GM12878 (cell line): ENCODE data around the gene GPRC5C. TPM values are rescaled to one million over a fixed set of nuclear protein-coding genes. Genes with fewer than 3 reads are reported as not detected.

ENCODE experiments used
- ATAC-seq: fragments of 200-7000 bp; cut with Tn5 transposase; 3 replicates; pipeline ENCODE4 v1.9.1; 2020; ENCODE audit warnings: mild to moderate bottlenecking, moderate library complexity
- BruUV-seq: library from RNA; stranded (reverse); fragments of 400-500 nt; replicated peaks from 2 replicates; lab custom pipeline; 2021; lab: Mats Ljungman, UMichigan
- CTCF ChIA-PET: fragments of 300-600 bp; sonication (Branson Sonifier 250); formaldehyde crosslinking; extraction: SDS; loops from one replicate; lab custom pipeline; 2021; ENCODE audit warnings: inconsistent platforms; lab: Yijun Ruan, JAX
- POLR2A ChIA-PET: fragments of 350-600 bp; formaldehyde crosslinking; extraction: SDS; loops from one replicate; lab custom pipeline; 2021; ENCODE audit warnings: inconsistent platforms; lab: Charles Lee
- RAD21 ChIA-PET: fragments of 300-600 bp; sonication (Branson Sonifier 250); formaldehyde crosslinking; loops from one replicate; lab custom pipeline; 2023; ENCODE audit warnings: antibody characterized with exemption; ENCODE audit not compliant: unreplicated experiment; lab: Charles Lee
- SMC1A ChIA-PET: fragments of 300-600 bp; sonication (Branson Sonifier 250); formaldehyde crosslinking; loops from one replicate; lab custom pipeline; 2023; ENCODE audit not compliant: unreplicated experiment, uncharacterized antibody; lab: Charles Lee
- DNase-seq: peaks from one replicate; pipeline ENCODE4 v3.0.0-alpha.2; 2011; ENCODE audit warnings: low read depth, low spot score
- FAIRE-seq: peaks from 3 replicates; lab custom pipeline; 2011; peaks lifted over from hg19 to GRCh38; lab: Jason Lieb, UNC
- H2AFZ ChIP-seq: 2 replicates; pipeline ENCODE4 v1.6.0; 2011; ENCODE audit warnings: low read depth, low read length, control low read depth; ENCODE audit not compliant: control insufficient read depth
- H3K27ac ChIP-seq: 2 replicates; pipeline ENCODE4 v1.5.1; 2011; ENCODE audit warnings: control low read depth; ENCODE audit not compliant: control insufficient read depth, insufficient read depth
- H3K27me3 ChIP-seq, 2 experiments: replicated peaks in 1 of 2; 2 replicates each; pipeline versions ENCODE4 v1.6.0 to v1.6.1; 2011; ENCODE audit warnings: low read length in 1 of 2; ENCODE audit not compliant: control insufficient read depth in 2 of 2, insufficient read depth in 2 of 2
- H3K36me3 ChIP-seq, 2 experiments: 2 replicates each; pipeline ENCODE4 v1.5.1; 2011; ENCODE audit warnings: low read length in 1 of 2; ENCODE audit not compliant: control insufficient read depth in 2 of 2, insufficient read depth in 2 of 2
- H3K4me1 ChIP-seq: 2 replicates; pipeline ENCODE4 v1.6.1; 2011; ENCODE audit warnings: mild to moderate bottlenecking, low read length, moderate library complexity, mixed read lengths; ENCODE audit not compliant: control insufficient read depth, insufficient read depth
- H3K4me2 ChIP-seq: 2 replicates; pipeline ENCODE4 v1.6.0; 2011; ENCODE audit warnings: control low read depth; ENCODE audit not compliant: control insufficient read depth, insufficient read depth
- H3K4me3 ChIP-seq: fragments of 200-600 bp; sonication (generic); 2 replicates; pipeline ENCODE4 v1.5.1; 2016
- H3K79me2 ChIP-seq: 2 replicates; pipeline ENCODE4 v1.6.0; 2011; ENCODE audit warnings: low read length; ENCODE audit not compliant: control insufficient read depth, insufficient read depth
- H3K9ac ChIP-seq: 2 replicates; pipeline ENCODE4 v1.8.0; 2011; ENCODE audit warnings: low read length, control low read depth, mixed read lengths; ENCODE audit not compliant: control insufficient read depth, insufficient read depth
- H3K9me3 ChIP-seq: replicated peaks from 3 replicates; pipeline ENCODE4 v1.5.1; 2011; ENCODE audit warnings: mild to moderate bottlenecking, low read length; ENCODE audit not compliant: control insufficient read depth, insufficient read depth
- H4K20me1 ChIP-seq: 2 replicates; pipeline ENCODE4 v1.6.0; 2011; ENCODE audit not compliant: control insufficient read depth, insufficient read depth
- BACH1 ChIP-seq: fragments of 450-650 bp; IDR thresholded peaks from 2 replicates; pipeline ENCODE4 v1.6.1; 2017; ENCODE audit warnings: mild to moderate bottlenecking, borderline replicate concordance
- CREM ChIP-seq: IDR thresholded peaks from 2 replicates; pipeline ENCODE4 v1.6.1; 2014; ENCODE audit warnings: antibody characterized with exemption, low read depth
- FOXK2 ChIP-seq: fragments of 450-650 bp; IDR thresholded peaks from 2 replicates; pipeline ENCODE4 v1.6.1; 2017; ENCODE audit warnings: mild to moderate bottlenecking, moderate library complexity
- GATAD2B ChIP-seq: fragments of 450-650 bp; conservative IDR thresholded peaks from 2 replicates; pipeline ENCODE4 v1.6.1; 2017; ENCODE audit warnings: low read depth, mild to moderate bottlenecking, moderate library complexity
- KAT2A ChIP-seq: conservative IDR thresholded peaks from 2 replicates; pipeline ENCODE4 v1.6.1; 2011; ENCODE audit warnings: low read depth, low read length; ENCODE audit not compliant: control insufficient read depth
- NBN ChIP-seq: fragments of 450-650 bp; IDR thresholded peaks from 2 replicates; pipeline ENCODE4 v1.6.1; 2016
- POLR2A ChIP-seq: IDR thresholded peaks from 2 replicates; pipeline ENCODE4 v1.6.1; 2011; ENCODE audit warnings: low read depth, mild to moderate bottlenecking, low read length
- SIN3A ChIP-seq: IDR thresholded peaks from 2 replicates; pipeline ENCODE4 v1.6.1; 2012; ENCODE audit warnings: low read depth, low read length, improper control_type of control experiment
- TBL1XR1 ChIP-seq: IDR thresholded peaks from 2 replicates; pipeline ENCODE4 v1.6.1; 2012; ENCODE audit warnings: low read depth, low read length, improper control_type of control experiment
- YBX1 ChIP-seq: fragments of 450-650 bp; IDR thresholded peaks from 2 replicates; pipeline ENCODE4 v1.6.1; 2016; ENCODE audit warnings: antibody characterized with exemption
- ZNF622 ChIP-seq: fragments of 450-650 bp; IDR thresholded peaks from 2 replicates; pipeline ENCODE4 v1.6.1; 2017; ENCODE audit warnings: mild to moderate bottlenecking, inconsistent platforms
- WGBS: methylation state at CpG from one replicate; pipeline ENCODE4 v1.1.6; 2016; ENCODE audit warnings: low lambda C conversion rate; ENCODE audit not compliant: insufficient replicate concordance, insufficient coverage; ENCODE audit errors: missing lambda C conversion rate; 5-methylcytosine and 5-hydroxymethylcytosine counted together
- in situ Hi-C: fragments of 300-500 bp; cut with MboI; formaldehyde crosslinking; loops from 9 replicates; pipeline ENCODE4 v1.14.3; 2018; ENCODE audit warnings: mixed read lengths
- intact Hi-C: fragments of 100-400 bp; cut with micrococcal nuclease; formaldehyde crosslinking; loops from one replicate; pipeline ENCODE4 v1.14.2; 2022; ENCODE audit not compliant: unreplicated experiment
- polyA plus RNA-seq, 11 experiments: library from polyadenylated mRNA; depleted of rRNA in 4 of 11; unstranded in 6 of 11; stranded (reverse) in 5 of 11; fragments of >200 nt; fragmentation: Nextera tagmentation in 4 of 11; fragmentation: Illumina TruSeq in 1 of 11; extraction: Ambion mirVana in 4 of 11; extraction: Trizol in 1 of 11; gene quantifications; 1 replicate in 1 of 11; 2 replicates in 10 of 11; pipeline versions ENCODE4 v1.2.1 to v1.2.3, GENCODE V29; 2011 to 2016; ENCODE audit warnings: inconsistent platforms in 2 of 11, missing spikeins in 2 of 11, low read depth in 1 of 11
- total RNA-seq, 4 experiments: library from RNA; depleted of rRNA in 3 of 4; stranded (reverse); fragments of >200 nt in 3 of 4; fragmentation: Illumina TruSeq in 1 of 4; extraction: Trizol in 1 of 4; gene quantifications; 2 replicates each; pipeline versions ENCODE4 v1.2.1 to v1.2.3, GENCODE V29; 2013 to 2021
- TF ChIP-seq, protein P1 (sequence below): IDR thresholded peaks from 2 replicates; pipeline ENCODE4 v1.6.1; 2012; ENCODE audit warnings: low read depth, low read length, improper control_type of control experiment
- TF ChIP-seq, protein P2 (sequence below): IDR thresholded peaks from 2 replicates; pipeline ENCODE4 v1.6.1; 2012; ENCODE audit warnings: improper control_type of control experiment, low read depth, low read length; ENCODE audit not compliant: insufficient replicate concordance
- TF ChIP-seq, protein P3 (sequence below): fragments of 450-650 bp; formaldehyde crosslinking; IDR thresholded peaks from 2 replicates; pipeline ENCODE4 v1.4.0; 2020; ENCODE audit warnings: mild to moderate bottlenecking, moderate library complexity

The GPRC5C gene
- total and polyA plus RNA-seq, 10 of the 15 experiments (the other 5 are each of a cell fraction or from before 2014, with no cell fraction given) = 0.04 to 1.3 (median 0.36) TPM; not detected in 2

DNA sequence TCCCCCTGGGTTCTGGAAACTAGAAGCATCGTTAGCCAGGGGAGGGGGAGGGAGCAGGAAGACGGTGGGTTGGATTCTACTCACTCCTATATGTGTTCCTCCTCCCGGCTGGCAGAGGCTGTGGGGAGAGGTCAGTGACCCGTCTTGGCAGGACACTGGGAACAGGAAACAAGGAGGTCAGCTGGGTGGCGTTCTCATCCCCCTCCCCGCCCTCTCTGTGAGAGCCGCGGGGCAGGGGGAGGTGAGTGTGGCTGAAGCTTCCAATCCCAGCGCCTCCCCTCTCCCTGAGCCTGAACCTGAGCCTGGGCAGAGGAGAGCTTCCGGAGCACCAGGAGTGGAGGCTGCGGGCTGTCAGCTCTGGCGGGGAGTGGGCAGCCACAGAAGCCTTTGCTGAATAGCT lies 12.5 kb downstream of the GPRC5C start:
- RAD21 ChIA-PET = interaction anchor here (1.7 kb wide), 1 partner anchor 10 kb away, joined by 7 read pairs; no protein-coding TSS in a partner anchor
- SMC1A ChIA-PET = interaction anchor here (1.0 to 2.9 kb wide), 4 partner anchors 10 to 65 kb away, joined by 3 to 12 read pairs (median 4); no protein-coding TSS in a partner anchor
- no peaks in the 10 kb centered on the region for H4K20me1 ChIP-seq
- POLR2A ChIA-PET = no interaction called here
- no peaks in the 10 kb centered on the region for H3K79me2 ChIP-seq
- H3K4me1 ChIP-seq = peaks cover 5% of the 10 kb centered on the region; the same call in 1 of the 2 replicates
- CTCF ChIA-PET = interaction anchor here (1.1 to 5.1 kb wide), 5 partner anchors 8 to 76 kb away, joined by 3 to 34 read pairs (median 8); no protein-coding TSS in a partner anchor
- no peak overlapping the region for H3K27ac ChIP-seq
- TF ChIP-seq, protein P1, sequence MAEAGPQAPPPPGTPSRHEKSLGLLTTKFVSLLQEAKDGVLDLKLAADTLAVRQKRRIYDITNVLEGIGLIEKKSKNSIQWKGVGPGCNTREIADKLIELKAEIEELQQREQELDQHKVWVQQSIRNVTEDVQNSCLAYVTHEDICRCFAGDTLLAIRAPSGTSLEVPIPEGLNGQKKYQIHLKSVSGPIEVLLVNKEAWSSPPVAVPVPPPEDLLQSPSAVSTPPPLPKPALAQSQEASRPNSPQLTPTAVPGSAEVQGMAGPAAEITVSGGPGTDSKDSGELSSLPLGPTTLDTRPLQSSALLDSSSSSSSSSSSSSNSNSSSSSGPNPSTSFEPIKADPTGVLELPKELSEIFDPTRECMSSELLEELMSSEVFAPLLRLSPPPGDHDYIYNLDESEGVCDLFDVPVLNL = no peak
- TF ChIP-seq NBN = no peak
- TF ChIP-seq, protein P2, sequence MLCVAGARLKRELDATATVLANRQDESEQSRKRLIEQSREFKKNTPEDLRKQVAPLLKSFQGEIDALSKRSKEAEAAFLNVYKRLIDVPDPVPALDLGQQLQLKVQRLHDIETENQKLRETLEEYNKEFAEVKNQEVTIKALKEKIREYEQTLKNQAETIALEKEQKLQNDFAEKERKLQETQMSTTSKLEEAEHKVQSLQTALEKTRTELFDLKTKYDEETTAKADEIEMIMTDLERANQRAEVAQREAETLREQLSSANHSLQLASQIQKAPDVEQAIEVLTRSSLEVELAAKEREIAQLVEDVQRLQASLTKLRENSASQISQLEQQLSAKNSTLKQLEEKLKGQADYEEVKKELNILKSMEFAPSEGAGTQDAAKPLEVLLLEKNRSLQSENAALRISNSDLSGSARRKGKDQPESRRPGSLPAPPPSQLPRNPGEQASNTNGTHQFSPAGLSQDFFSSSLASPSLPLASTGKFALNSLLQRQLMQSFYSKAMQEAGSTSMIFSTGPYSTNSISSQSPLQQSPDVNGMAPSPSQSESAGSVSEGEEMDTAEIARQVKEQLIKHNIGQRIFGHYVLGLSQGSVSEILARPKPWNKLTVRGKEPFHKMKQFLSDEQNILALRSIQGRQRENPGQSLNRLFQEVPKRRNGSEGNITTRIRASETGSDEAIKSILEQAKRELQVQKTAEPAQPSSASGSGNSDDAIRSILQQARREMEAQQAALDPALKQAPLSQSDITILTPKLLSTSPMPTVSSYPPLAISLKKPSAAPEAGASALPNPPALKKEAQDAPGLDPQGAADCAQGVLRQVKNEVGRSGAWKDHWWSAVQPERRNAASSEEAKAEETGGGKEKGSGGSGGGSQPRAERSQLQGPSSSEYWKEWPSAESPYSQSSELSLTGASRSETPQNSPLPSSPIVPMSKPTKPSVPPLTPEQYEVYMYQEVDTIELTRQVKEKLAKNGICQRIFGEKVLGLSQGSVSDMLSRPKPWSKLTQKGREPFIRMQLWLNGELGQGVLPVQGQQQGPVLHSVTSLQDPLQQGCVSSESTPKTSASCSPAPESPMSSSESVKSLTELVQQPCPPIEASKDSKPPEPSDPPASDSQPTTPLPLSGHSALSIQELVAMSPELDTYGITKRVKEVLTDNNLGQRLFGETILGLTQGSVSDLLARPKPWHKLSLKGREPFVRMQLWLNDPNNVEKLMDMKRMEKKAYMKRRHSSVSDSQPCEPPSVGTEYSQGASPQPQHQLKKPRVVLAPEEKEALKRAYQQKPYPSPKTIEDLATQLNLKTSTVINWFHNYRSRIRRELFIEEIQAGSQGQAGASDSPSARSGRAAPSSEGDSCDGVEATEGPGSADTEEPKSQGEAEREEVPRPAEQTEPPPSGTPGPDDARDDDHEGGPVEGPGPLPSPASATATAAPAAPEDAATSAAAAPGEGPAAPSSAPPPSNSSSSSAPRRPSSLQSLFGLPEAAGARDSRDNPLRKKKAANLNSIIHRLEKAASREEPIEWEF = no peak
- TF ChIP-seq, protein P3, sequence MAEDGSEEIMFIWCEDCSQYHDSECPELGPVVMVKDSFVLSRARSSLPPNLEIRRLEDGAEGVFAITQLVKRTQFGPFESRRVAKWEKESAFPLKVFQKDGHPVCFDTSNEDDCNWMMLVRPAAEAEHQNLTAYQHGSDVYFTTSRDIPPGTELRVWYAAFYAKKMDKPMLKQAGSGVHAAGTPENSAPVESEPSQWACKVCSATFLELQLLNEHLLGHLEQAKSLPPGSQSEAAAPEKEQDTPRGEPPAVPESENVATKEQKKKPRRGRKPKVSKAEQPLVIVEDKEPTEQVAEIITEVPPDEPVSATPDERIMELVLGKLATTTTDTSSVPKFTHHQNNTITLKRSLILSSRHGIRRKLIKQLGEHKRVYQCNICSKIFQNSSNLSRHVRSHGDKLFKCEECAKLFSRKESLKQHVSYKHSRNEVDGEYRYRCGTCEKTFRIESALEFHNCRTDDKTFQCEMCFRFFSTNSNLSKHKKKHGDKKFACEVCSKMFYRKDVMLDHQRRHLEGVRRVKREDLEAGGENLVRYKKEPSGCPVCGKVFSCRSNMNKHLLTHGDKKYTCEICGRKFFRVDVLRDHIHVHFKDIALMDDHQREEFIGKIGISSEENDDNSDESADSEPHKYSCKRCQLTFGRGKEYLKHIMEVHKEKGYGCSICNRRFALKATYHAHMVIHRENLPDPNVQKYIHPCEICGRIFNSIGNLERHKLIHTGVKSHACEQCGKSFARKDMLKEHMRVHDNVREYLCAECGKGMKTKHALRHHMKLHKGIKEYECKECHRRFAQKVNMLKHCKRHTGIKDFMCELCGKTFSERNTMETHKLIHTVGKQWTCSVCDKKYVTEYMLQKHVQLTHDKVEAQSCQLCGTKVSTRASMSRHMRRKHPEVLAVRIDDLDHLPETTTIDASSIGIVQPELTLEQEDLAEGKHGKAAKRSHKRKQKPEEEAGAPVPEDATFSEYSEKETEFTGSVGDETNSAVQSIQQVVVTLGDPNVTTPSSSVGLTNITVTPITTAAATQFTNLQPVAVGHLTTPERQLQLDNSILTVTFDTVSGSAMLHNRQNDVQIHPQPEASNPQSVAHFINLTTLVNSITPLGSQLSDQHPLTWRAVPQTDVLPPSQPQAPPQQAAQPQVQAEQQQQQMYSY (CRISPR knock-in tag) = no peak
- TF ChIP-seq TBL1XR1 = no peak
- TF ChIP-seq FOXK2 = no peak
- no peak for TF ChIP-seq BACH1
- TF ChIP-seq POLR2A = no peak
- no peak for TF ChIP-seq CREM
- no peak for TF ChIP-seq ZNF622
- no peak for TF ChIP-seq SIN3A
- no peak for TF ChIP-seq GATAD2B
- TF ChIP-seq KAT2A = no peak
- no peak for TF ChIP-seq YBX1
- TF ChIP-seq, all 136 proteins: peak for 0
- no peaks in the 10 kb centered on the region for H3K36me3 ChIP-seq
- no peak overlapping the region for H3K4me2 ChIP-seq
- WGBS = 40% methylated on average over 12 of the region's 12 CpGs
- no peak for ATAC-seq
- H3K4me3 ChIP-seq = no peak overlapping the region
- H3K9me3 ChIP-seq = no peaks in the 10 kb centered on the region; the same call in 2 of the 3 replicates
- H2AFZ ChIP-seq = no peak overlapping the region
- intact Hi-C loops (no loop called here), in situ Hi-C loops (no loop called here)
- BruUV-seq = no TSS peak
- no peaks in the 10 kb centered on the region for H3K27me3 ChIP-seq
- no peak for FAIRE-seq
- DNase-seq = no peak
- H3K9ac ChIP-seq = no peak overlapping the region
